BE2C (cell line): Measurements from ENCODE around the gene SLC44A3.

Source experiments
- DNase-seq: peaks from one replicate; pipeline ENCODE4 v3.0.0-alpha.2; 2020
- H3K27me3 ChIP-seq: fragments of 250-450 bp; sonication (Bioruptor Pico); 2 replicates; pipeline ENCODE4 v1.5.1; 2020; ENCODE audit warnings: mild to moderate bottlenecking
- H3K36me3 ChIP-seq: fragments of 250-450 bp; sonication (Bioruptor Pico); 2 replicates; pipeline ENCODE4 v1.5.1; 2020; ENCODE audit warnings: mild to moderate bottlenecking
- H3K4me1 ChIP-seq: fragments of 250-450 bp; sonication (Bioruptor Pico); 2 replicates; pipeline ENCODE4 v1.5.1; 2020
- H3K4me3 ChIP-seq: 2 replicates; pipeline ENCODE4 v1.5.1; 2011; ENCODE audit warnings: low read depth, low read length
- H3K9me3 ChIP-seq: fragments of 250-450 bp; sonication (Bioruptor Pico); 2 replicates; pipeline ENCODE4 v1.5.1; 2020
- TF ChIP-seq, protein P1 (sequence below): IDR thresholded peaks from 2 replicates; pipeline ENCODE4 v1.5.1; 2012; ENCODE audit warnings: mild to moderate bottlenecking, low read depth, low read length

The SLC44A3 gene

DNA sequence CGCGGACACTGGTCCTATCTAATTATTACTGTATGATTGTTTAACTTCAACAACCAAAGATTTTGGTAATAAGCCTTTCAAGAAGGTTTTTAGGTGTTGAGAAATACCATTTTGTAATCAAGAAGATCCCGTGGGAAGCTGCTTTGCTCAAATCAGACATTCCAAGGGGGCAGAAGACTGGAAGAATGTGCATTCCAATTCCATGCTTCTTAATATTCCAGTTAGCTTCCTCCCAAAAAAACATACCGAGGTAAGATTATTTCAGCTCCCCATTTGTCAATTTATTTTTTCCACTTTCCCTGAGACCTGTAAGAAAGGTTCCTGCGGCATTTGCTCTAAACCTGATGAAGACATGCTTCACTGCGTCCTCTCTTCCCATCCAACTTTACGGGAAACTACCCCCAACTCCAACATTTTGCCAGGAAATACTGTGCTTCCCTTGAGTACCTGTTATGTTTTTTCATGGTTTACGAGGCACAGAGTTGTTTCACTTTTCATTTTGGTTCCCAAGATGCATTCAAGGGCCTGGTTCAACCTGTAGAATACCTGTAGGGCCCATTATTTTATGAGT lies 102.7 kb downstream of the SLC44A3 start:
- no peak for DNase-seq
- H3K9me3 ChIP-seq, result no peaks in the 10 kb centered on the region
- TF ChIP-seq, protein P1, sequence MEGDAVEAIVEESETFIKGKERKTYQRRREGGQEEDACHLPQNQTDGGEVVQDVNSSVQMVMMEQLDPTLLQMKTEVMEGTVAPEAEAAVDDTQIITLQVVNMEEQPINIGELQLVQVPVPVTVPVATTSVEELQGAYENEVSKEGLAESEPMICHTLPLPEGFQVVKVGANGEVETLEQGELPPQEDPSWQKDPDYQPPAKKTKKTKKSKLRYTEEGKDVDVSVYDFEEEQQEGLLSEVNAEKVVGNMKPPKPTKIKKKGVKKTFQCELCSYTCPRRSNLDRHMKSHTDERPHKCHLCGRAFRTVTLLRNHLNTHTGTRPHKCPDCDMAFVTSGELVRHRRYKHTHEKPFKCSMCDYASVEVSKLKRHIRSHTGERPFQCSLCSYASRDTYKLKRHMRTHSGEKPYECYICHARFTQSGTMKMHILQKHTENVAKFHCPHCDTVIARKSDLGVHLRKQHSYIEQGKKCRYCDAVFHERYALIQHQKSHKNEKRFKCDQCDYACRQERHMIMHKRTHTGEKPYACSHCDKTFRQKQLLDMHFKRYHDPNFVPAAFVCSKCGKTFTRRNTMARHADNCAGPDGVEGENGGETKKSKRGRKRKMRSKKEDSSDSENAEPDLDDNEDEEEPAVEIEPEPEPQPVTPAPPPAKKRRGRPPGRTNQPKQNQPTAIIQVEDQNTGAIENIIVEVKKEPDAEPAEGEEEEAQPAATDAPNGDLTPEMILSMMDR, result no peak
- no peaks in the 10 kb centered on the region for H3K36me3 ChIP-seq
- H3K27me3 ChIP-seq, result no peaks in the 10 kb centered on the region
- no peak overlapping the region for H3K4me3 ChIP-seq
- H3K4me1 ChIP-seq, result no peaks in the 10 kb centered on the region

DNA sequence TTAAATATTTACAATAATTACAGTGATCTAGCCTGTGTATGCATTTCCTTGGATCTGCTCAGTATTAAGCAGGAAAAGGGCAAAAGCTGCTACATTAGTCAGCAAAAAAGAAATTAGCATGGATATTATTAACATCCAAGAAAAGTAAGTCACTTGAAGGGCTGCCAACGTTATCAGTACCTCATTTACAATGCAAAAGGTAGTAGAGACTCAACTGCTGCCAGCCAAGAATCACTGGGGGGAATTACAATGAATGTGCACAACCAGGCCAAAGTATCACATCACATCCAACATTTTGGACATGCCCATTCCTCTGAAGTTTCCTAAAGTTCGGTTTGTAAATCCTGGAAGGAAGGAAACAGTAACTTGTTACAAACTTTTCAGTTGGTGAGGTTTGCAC lies 104.8 kb downstream of the SLC44A3 start:
- TF ChIP-seq, protein P1, result no peak
- Histone ChIP-seq H3K4me1 (no peaks in the 10 kb centered on the region), H3K36me3 (no peaks in the 10 kb centered on the region), H3K9me3 (no peaks in the 10 kb centered on the region), H3K4me3 (peak overlapping the region; percentile 75), H3K27me3 (no peaks in the 10 kb centered on the region)
- DNase-seq, result no peak

DNA sequence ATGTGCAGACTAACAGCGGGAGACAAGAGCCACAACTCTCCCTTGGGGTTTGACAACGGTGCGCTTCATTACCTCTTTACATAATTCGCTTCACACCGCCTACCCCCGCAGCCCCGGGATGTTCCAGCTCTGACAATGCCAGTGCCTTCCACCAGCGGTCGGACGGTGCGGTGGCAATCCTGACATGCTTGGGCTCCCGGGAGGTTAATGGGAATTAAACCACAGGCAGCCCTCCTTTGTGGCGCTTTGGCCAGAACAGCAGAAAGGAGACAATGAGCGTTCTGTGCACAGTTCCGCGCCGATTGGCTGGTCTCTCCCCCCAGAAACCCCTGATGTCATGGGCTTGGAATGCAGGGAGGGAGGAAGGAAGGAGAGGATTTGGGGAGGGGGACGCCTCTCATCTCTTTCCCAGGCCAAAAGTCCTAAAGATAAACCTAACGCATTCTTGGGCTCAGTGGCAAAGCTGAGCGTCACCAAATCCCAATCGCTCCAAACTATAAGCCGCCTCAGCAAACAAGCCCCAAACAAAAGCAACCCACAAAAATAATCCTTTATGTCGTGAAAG lies 105.5 kb downstream of the SLC44A3 start:
- no peaks in the 10 kb centered on the region for H3K4me1 ChIP-seq
- DNase-seq, result peak; percentile 64
- H3K9me3 ChIP-seq, result no peaks in the 10 kb centered on the region
- H3K36me3 ChIP-seq, result no peaks in the 10 kb centered on the region
- TF ChIP-seq, protein P1, result no peak
- peak overlapping the region; percentile 75 for H3K4me3 ChIP-seq
- H3K27me3 ChIP-seq, result no peaks in the 10 kb centered on the region

GRCh38 chr1:94926126-94926914 lies 106.2 kb downstream of the SLC44A3 start:
- Histone ChIP-seq H3K36me3 (no peaks in the 10 kb centered on the region), H3K27me3 (no peaks in the 10 kb centered on the region), H3K4me3 (peak overlapping the region; percentile 75), H3K9me3 (no peaks in the 10 kb centered on the region), H3K4me1 (no peaks in the 10 kb centered on the region)
- peak; percentile 67 for DNase-seq
- TF ChIP-seq, protein P1, result peak; percentile 26

- H3K27me3 ChIP-seq, result no peaks in the 10 kb centered on the region
- peak; percentile 92 for DNase-seq
- H3K36me3 ChIP-seq, result no peaks in the 10 kb centered on the region
- TF ChIP-seq, protein P1, result no peak
- no peaks in the 10 kb centered on the region for H3K9me3 ChIP-seq
- peak within 1 kb of the TSS; percentile 75 for H3K4me3 ChIP-seq
- no peaks in the 10 kb centered on the region for H3K4me1 ChIP-seq
These were observed 106.8 kb downstream of the SLC44A3 start, which contains the start of gene CNN3 for GRCh38 chr1:94926915-94927404. Gene CNN3, minus strand, starts transcription at chr1:94927110. Its CDS starts 216 bp downstream, at chr1:94926894.
